Measurements from ENCODE around the gene SH3PXD2B.

The SH3PXD2B gene

GRCh38 chr5:172450861-172451695 is 3.2 kb downstream of the SH3PXD2B start:
- CTCF ChIA-PET: interaction anchor here (0.6 to 5.2 kb wide), 11 partner anchors 12 to 509 kb away, joined by 3 to 42 read pairs (median 4); no protein-coding TSS in a partner anchor
- peak; percentile 84 for TF ChIP-seq CTCF (conservative IDR thresholded peaks at IDR 0.05; ENCODE audit: low read depth)
- peak; percentile 63 for DNase-seq (ENCODE audit: low spot score)
- POLR2A ChIA-PET (ENCODE audit: low non-redundant PET): no interaction called here
- peak overlapping the region; percentile 97 for H3K27ac ChIP-seq

- ChIA-PET CTCF (interaction anchor here (0.6 to 5.2 kb wide), 6 partner anchors 12 to 425 kb away, joined by 3 to 42 read pairs (median 6); no protein-coding TSS in a partner anchor), POLR2A (ENCODE audit: low non-redundant PET) (no interaction called here)
- no peak for TF ChIP-seq CTCF (conservative IDR thresholded peaks at IDR 0.05; ENCODE audit: low read depth)
- no peak for DNase-seq (ENCODE audit: low spot score)
- peak overlapping the region; percentile 97 for H3K27ac ChIP-seq
Observed at GRCh38 chr5:172450453-172450852, 3.9 kb downstream of the SH3PXD2B start.

GRCh38 chr5:172448999-172449398 is 5.3 kb downstream of the SH3PXD2B start:
- DNase-seq (ENCODE audit: low spot score): no peak
- ChIA-PET CTCF (no interaction called here), POLR2A (ENCODE audit: low non-redundant PET) (no interaction called here)
- peak overlapping the region; percentile 1; the same call in 1 of the 2 replicates for H3K27ac ChIP-seq
- TF ChIP-seq CTCF (conservative IDR thresholded peaks at IDR 0.05; ENCODE audit: low read depth): no peak

- H3K27ac ChIP-seq: no peak overlapping the region
- DNase-seq (ENCODE audit: low spot score): no peak
- ChIA-PET CTCF (interaction anchor here (0.6 kb wide), 2 partner anchors 25 to 131 kb away, joined by 3 to 8 read pairs; no protein-coding TSS in a partner anchor), POLR2A (ENCODE audit: low non-redundant PET) (no interaction called here)
- no peak for TF ChIP-seq CTCF (conservative IDR thresholded peaks at IDR 0.05; ENCODE audit: low read depth)
Observed at GRCh38 chr5:172447646-172448365, 6.5 kb downstream of the SH3PXD2B start.

GRCh38 chr5:172446336-172447051 is 7.8 kb downstream of the SH3PXD2B start:
- DNase-seq (ENCODE audit: low spot score): no peak
- TF ChIP-seq CTCF (conservative IDR thresholded peaks at IDR 0.05; ENCODE audit: low read depth): no peak
- peak overlapping the region; percentile 16 for H3K27ac ChIP-seq
- ChIA-PET CTCF (interaction anchor here (0.6 to 0.7 kb wide), 3 partner anchors 40 to 1741 kb away, joined by 3 to 4 read pairs (median 4); no protein-coding TSS in a partner anchor), POLR2A (ENCODE audit: low non-redundant PET) (no interaction called here)

- TF ChIP-seq CTCF (conservative IDR thresholded peaks at IDR 0.05; ENCODE audit: low read depth): no peak
- POLR2A ChIA-PET (ENCODE audit: low non-redundant PET): no interaction called here
- CTCF ChIA-PET: interaction anchor here (0.5 to 0.7 kb wide), 3 partner anchors 177 to 1740 kb away, joined by 4 read pairs; no protein-coding TSS in a partner anchor
- DNase-seq (ENCODE audit: low spot score): no peak
- H3K27ac ChIP-seq: peak overlapping the region; percentile 16
Observed at GRCh38 chr5:172445866-172446265, 8.5 kb downstream of the SH3PXD2B start.

Data from RWPE1 (cell line).